NCI-H1436 (cell line): ENCODE data around the gene SLIT3.

Experiments
- DNase-seq: peaks from one replicate; lab custom pipeline; 2025; lab: John Stamatoyannopoulos, UW

SLIT3 gene

GRCh38 chr5:169080448-169080911 lies 220.5 kb downstream of the SLIT3 start:
- no peak for DNase-seq

- no peak for DNase-seq
These were observed 221.2 kb downstream of the SLIT3 start for GRCh38 chr5:169079697-169080096.

GRCh38 chr5:169074839-169075238 lies 226.1 kb downstream of the SLIT3 start:
- DNase-seq = no peak

GRCh38 chr5:169072233-169072632 lies 228.7 kb downstream of the SLIT3 start:
- DNase-seq = no peak

- DNase-seq = no peak
These were observed 230.5 kb downstream of the SLIT3 start for GRCh38 chr5:169070413-169070812.

- DNase-seq = no peak
These were observed 233.2 kb downstream of the SLIT3 start for GRCh38 chr5:169067751-169068173.

GRCh38 chr5:169065400-169065799 lies 235.5 kb downstream of the SLIT3 start:
- DNase-seq = no peak

GRCh38 chr5:169064093-169064492 lies 236.8 kb downstream of the SLIT3 start:
- DNase-seq = no peak

GRCh38 chr5:169063316-169063953 lies 237.5 kb downstream of the SLIT3 start:
- no peak for DNase-seq

GRCh38 chr5:169062690-169063089 lies 238.2 kb downstream of the SLIT3 start:
- no peak for DNase-seq

GRCh38 chr5:169054506-169054905 lies 246.4 kb downstream of the SLIT3 start:
- DNase-seq = no peak

GRCh38 chr5:169052207-169052606 lies 248.7 kb downstream of the SLIT3 start:
- no peak for DNase-seq

- DNase-seq = no peak
These were observed 249.6 kb downstream of the SLIT3 start for GRCh38 chr5:169051351-169051750.

- DNase-seq = no peak
These were observed 250.3 kb downstream of the SLIT3 start for GRCh38 chr5:169050636-169051035.

- DNase-seq = no peak
These were observed 250.8 kb downstream of the SLIT3 start for GRCh38 chr5:169050146-169050571.

- DNase-seq = no peak
These were observed 251.2 kb downstream of the SLIT3 start for GRCh38 chr5:169049712-169050111.

- DNase-seq = no peak
These were observed 252.5 kb downstream of the SLIT3 start for GRCh38 chr5:169048181-169049125.

- no peak for DNase-seq
These were observed 256.0 kb downstream of the SLIT3 start for GRCh38 chr5:169044962-169045361.

- no peak for DNase-seq
These were observed 259.8 kb downstream of the SLIT3 start for GRCh38 chr5:169041180-169041579.

GRCh38 chr5:169039592-169039991 lies 261.3 kb downstream of the SLIT3 start:
- no peak for DNase-seq

- DNase-seq = no peak
These were observed 263.5 kb downstream of the SLIT3 start for GRCh38 chr5:169037466-169037865.

- DNase-seq = no peak
These were observed 264.7 kb downstream of the SLIT3 start for GRCh38 chr5:169036079-169036805.
